ENCODE measurements around the gene RAB11FIP3.

GRCh38 chr16:440627-441026 is 15.2 kb downstream of the RAB11FIP3 start:
- no peak for TF ChIP-seq POLR2AphosphoS5 (IDR thresholded peaks at IDR 0.05; ENCODE audit: low read depth, low read length)
- no peak for TF ChIP-seq GATA2 (CRISPR knock-in tag; IDR thresholded peaks at IDR 0.05)
- TF ChIP-seq EP300 (IDR thresholded peaks at IDR 0.05; ENCODE audit: borderline replicate concordance in 1 of 2, low read depth in 1 of 2, low read length in 1 of 2): no peak
- TF ChIP-seq TAF1 (IDR thresholded peaks at IDR 0.05; ENCODE audit: borderline replicate concordance, low read depth, low read length): no peak
- TF ChIP-seq, protein P1, sequence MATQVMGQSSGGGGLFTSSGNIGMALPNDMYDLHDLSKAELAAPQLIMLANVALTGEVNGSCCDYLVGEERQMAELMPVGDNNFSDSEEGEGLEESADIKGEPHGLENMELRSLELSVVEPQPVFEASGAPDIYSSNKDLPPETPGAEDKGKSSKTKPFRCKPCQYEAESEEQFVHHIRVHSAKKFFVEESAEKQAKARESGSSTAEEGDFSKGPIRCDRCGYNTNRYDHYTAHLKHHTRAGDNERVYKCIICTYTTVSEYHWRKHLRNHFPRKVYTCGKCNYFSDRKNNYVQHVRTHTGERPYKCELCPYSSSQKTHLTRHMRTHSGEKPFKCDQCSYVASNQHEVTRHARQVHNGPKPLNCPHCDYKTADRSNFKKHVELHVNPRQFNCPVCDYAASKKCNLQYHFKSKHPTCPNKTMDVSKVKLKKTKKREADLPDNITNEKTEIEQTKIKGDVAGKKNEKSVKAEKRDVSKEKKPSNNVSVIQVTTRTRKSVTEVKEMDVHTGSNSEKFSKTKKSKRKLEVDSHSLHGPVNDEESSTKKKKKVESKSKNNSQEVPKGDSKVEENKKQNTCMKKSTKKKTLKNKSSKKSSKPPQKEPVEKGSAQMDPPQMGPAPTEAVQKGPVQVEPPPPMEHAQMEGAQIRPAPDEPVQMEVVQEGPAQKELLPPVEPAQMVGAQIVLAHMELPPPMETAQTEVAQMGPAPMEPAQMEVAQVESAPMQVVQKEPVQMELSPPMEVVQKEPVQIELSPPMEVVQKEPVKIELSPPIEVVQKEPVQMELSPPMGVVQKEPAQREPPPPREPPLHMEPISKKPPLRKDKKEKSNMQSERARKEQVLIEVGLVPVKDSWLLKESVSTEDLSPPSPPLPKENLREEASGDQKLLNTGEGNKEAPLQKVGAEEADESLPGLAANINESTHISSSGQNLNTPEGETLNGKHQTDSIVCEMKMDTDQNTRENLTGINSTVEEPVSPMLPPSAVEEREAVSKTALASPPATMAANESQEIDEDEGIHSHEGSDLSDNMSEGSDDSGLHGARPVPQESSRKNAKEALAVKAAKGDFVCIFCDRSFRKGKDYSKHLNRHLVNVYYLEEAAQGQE (IDR thresholded peaks at IDR 0.05; ENCODE audit: low read depth, low read length): no peak
- TF ChIP-seq, protein P2, sequence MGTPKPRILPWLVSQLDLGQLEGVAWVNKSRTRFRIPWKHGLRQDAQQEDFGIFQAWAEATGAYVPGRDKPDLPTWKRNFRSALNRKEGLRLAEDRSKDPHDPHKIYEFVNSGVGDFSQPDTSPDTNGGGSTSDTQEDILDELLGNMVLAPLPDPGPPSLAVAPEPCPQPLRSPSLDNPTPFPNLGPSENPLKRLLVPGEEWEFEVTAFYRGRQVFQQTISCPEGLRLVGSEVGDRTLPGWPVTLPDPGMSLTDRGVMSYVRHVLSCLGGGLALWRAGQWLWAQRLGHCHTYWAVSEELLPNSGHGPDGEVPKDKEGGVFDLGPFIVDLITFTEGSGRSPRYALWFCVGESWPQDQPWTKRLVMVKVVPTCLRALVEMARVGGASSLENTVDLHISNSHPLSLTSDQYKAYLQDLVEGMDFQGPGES (IDR thresholded peaks at IDR 0.05; ENCODE audit: low read depth, low read length): no peak
- TF ChIP-seq, protein P3, sequence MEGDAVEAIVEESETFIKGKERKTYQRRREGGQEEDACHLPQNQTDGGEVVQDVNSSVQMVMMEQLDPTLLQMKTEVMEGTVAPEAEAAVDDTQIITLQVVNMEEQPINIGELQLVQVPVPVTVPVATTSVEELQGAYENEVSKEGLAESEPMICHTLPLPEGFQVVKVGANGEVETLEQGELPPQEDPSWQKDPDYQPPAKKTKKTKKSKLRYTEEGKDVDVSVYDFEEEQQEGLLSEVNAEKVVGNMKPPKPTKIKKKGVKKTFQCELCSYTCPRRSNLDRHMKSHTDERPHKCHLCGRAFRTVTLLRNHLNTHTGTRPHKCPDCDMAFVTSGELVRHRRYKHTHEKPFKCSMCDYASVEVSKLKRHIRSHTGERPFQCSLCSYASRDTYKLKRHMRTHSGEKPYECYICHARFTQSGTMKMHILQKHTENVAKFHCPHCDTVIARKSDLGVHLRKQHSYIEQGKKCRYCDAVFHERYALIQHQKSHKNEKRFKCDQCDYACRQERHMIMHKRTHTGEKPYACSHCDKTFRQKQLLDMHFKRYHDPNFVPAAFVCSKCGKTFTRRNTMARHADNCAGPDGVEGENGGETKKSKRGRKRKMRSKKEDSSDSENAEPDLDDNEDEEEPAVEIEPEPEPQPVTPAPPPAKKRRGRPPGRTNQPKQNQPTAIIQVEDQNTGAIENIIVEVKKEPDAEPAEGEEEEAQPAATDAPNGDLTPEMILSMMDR (IDR thresholded peaks at IDR 0.05): no peak
